AG10803 (cell line): ENCODE measurements around the gene CRY1.

ENCODE experiments used
- DNase-seq: peaks from one replicate; pipeline ENCODE4 v3.0.0; 2010; ENCODE audit warnings: low read depth
- H3K4me3 ChIP-seq: 2 replicates; pipeline ENCODE4 v1.5.1; 2011; ENCODE audit warnings: mild to moderate bottlenecking, low read length, control low read depth
- TF ChIP-seq, protein P1 (sequence below): conservative IDR thresholded peaks from 2 replicates; pipeline ENCODE4 v1.5.1; 2011; ENCODE audit warnings: mild to moderate bottlenecking, low read length, control low read depth, inconsistent platforms

Gene CRY1

DNA sequence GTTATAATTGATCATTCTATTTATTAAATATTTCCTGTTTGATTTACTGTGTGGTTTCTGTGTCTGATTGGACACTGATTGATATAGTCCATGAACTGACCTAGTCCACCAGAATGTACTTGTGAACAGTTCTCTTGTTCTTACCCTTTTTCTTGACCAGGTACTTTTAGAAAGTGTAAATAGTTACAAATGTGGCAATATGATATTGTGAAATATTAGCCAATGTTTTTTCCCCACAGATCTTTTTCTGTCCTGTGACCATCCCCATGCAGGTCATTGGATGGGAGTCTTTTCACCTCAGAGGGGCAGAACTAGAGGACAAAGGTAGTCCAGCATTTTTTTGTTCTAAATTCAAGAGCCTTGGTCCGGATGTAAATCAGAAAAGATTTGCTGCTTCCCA lies 8.3 kb upstream of the CRY1 start:
- TF ChIP-seq, protein P1, sequence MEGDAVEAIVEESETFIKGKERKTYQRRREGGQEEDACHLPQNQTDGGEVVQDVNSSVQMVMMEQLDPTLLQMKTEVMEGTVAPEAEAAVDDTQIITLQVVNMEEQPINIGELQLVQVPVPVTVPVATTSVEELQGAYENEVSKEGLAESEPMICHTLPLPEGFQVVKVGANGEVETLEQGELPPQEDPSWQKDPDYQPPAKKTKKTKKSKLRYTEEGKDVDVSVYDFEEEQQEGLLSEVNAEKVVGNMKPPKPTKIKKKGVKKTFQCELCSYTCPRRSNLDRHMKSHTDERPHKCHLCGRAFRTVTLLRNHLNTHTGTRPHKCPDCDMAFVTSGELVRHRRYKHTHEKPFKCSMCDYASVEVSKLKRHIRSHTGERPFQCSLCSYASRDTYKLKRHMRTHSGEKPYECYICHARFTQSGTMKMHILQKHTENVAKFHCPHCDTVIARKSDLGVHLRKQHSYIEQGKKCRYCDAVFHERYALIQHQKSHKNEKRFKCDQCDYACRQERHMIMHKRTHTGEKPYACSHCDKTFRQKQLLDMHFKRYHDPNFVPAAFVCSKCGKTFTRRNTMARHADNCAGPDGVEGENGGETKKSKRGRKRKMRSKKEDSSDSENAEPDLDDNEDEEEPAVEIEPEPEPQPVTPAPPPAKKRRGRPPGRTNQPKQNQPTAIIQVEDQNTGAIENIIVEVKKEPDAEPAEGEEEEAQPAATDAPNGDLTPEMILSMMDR: no peak
- no peak for DNase-seq

DNA sequence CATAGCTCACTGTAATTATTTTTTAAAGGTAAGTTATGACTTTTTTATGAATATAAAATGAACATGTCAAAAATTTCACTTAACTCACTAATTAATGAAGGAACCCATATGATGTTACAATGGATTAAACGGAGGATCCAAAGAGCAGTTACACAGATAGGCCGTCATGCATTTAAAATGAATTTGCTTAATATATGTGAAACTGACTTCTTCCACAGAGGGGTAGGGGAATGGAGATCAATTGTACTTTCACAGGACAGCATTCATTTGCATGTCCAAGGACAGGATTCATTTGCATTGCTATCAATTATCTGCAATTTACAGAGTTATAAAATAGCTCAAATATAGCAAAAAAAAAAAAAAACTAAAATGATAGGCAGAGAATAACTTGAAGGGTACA lies 6.6 kb upstream of the CRY1 start:
- TF ChIP-seq, protein P1: no peak
- DNase-seq: no peak
- no peak overlapping the region for H3K4me3 ChIP-seq

More for the DNA sequence above, 8.3 kb upstream of the CRY1 start:
- H3K4me3 ChIP-seq: no peak overlapping the region

DNA sequence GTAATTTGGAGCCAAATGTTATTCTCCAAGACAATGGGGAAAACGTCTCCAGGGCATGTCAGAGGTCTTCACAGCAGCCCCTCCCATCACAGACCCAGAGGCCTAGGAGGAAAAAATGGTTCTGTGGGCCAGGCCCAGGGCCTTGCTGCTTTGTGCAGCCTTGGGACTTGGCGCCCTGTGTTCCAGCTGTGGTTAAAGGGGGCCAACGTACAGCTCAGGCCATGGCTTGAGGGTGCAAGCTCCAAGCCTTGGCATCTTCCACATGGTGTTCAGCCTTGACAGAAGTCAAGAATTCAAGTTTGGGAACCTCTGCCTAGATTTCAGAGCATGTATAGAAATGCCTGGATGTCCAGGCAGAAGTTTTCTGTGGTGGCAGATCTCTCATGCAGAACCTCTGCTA lies 3.2 kb upstream of the CRY1 start:
- no peak overlapping the region for H3K4me3 ChIP-seq
- TF ChIP-seq, protein P1: no peak
- no peak for DNase-seq

DNA sequence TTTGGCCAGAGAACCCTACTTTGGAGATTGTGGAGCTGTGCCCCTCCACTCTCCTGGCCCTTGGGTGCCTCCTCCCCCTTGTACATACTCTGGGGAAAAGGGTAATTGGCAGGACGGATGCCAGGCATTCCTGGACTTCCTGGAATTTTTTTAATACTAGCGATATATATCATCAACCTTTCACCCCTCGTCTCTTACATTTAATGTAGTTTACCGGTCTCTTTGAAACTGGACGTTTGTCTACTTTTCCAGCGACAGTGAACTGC lies 767 bp upstream of the CRY1 start:
- TF ChIP-seq, protein P1: no peak
- peak; percentile 83 for DNase-seq
- H3K4me3 ChIP-seq: peak overlapping the region; percentile 93

DNA sequence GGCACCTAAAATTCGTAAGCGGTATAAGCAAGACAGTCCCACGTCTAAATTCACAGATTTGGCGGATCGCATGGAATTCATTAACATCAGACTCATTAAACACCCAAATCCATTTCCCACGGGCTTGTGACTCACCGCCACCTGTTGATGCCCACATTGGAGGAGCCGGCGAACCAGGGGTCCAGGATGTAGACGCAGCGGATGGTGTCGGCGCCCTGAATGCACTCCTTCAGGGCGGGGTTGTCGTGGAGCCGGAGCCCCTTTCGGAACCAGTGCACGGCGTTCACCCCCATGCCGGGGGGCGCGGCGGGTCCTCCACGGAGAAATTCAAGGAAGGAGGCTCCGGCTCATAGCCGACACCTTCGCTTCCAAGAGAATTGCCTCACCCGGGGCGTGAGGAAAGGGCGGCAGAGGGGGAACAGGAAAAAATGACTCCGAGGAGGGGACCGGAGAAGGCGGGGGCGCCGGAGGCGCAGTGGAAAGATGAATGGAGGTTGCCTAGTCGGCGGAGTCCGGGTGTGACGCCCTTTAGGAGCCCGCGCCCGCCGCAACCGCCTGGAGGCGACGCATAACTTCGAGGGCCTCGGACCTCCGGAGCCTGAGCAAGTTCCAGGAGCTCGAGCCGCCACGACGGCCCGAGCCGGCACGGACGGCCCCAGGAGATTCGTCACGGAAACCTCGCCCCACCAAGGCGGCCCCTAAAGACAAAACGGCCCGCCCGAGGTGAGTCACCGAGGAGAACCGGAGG lies 506 bp downstream of the CRY1 start:
- peak overlapping the region; percentile 93 for H3K4me3 ChIP-seq
- TF ChIP-seq, protein P1: no peak
- DNase-seq: peak; percentile 20

DNA sequence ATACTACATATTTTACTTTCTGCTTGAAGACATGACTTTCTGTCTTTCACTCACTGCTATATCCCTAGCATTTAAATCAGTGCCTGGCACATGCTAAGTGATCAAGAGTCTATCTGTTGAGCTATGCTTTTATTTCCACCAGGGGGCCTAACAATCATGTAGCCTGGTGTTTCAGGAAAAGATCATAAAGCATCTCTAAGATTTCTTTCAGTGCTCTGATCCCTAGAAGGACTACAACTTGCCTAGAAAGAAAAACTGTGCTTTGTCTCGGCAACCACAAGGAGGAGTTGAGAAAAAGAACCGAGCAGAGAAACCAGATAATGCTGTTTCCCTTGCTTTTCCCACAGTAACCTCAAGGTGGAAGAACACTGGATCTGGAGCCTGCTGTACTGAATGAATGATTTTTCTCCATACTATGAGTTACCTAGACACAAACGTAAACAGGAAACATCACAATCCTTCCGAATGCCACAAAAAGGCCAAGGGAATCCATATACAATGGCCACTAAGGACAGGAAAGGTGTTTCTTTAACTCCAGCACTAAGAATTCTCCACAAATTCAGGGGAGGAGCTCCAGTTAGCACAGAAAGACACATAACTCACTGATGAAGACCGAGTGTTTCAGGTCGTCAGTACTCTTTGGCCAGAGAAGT lies 1.2 kb downstream of the CRY1 start:
- DNase-seq: peak; percentile 93
- TF ChIP-seq, protein P1: peak; percentile 86
- H3K4me3 ChIP-seq: peak overlapping the region; percentile 93

DNA sequence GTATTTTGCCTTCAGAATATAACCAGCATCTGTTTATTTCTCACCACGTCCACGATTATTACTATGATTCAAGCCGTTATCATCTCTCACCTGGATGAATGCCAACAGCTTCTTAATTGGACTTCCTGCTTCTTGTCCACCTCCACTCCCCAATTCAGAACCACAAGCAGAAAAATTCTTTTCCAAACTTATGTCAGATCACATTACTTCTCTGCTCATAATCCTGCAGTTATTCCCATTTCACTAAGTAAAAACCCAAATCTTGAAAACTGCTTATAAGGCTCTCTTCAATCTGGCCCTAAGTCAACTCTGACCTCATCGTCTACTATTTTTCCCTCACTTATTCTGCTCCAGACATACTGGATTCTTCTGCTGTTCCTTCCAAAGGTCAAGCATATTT lies 2.0 kb downstream of the CRY1 start:
- peak; percentile 75 for DNase-seq
- H3K4me3 ChIP-seq: peak overlapping the region; percentile 93
- TF ChIP-seq, protein P1: no peak
